Breast epithelium (tissue), 4 donors: ENCODE results near the gene CDC123. TPM values are rescaled to one million over a fixed set of nuclear protein-coding genes. Genes with fewer than 3 reads are reported as not detected.

Experiments used
- DNase-seq, 2 donors: peaks; one replicate each; pipeline ENCODE4 v3.0.0-alpha.2; 2019; ENCODE audit warnings: low spot score in 2 of 2
- H3K27ac ChIP-seq, 2 donors: fragments of 200-600 bp; sonication (generic) in 1 of 2; one replicate each; pipeline ENCODE4 v1.5.1; 2016 to 2019; ENCODE audit warnings: mild to moderate bottlenecking in 1 of 2
- H3K27me3 ChIP-seq, 2 donors: fragments of 200-600 bp; sonication (generic) in 1 of 2; one replicate each; pipeline versions ENCODE4 v1.5.1 to v1.6.0; 2017 to 2019; ENCODE audit warnings: control low read depth in 1 of 2, mild to moderate bottlenecking in 1 of 2
- H3K36me3 ChIP-seq: fragments of 200-600 bp; one replicate; pipeline ENCODE4 v1.5.1; 2019
- H3K4me1 ChIP-seq, 2 donors: fragments of 200-600 bp; sonication (generic); one replicate each; pipeline ENCODE4 v1.5.1; 2016 to 2019; ENCODE audit warnings: control low read depth in 1 of 2
- H3K4me3 ChIP-seq, 3 donors: fragments of 200-600 bp; sonication (generic); 1 replicate in 2 of 3; 2 replicates in 1 of 3; pipeline ENCODE4 v1.5.1; 2016 to 2019; ENCODE audit warnings: mild to moderate bottlenecking in 3 of 3, moderate library complexity in 2 of 3
- H3K9me3 ChIP-seq, 2 donors: fragments of 200-600 bp; sonication (generic) in 1 of 2; one replicate each; pipeline ENCODE4 v1.5.1; 2016 to 2019; ENCODE audit warnings: control low read depth in 1 of 2
- CTCF ChIP-seq, 3 donors: fragments of 450-650 bp; IDR thresholded peaks; one replicate each; pipeline ENCODE4 v1.5.1; 2016 to 2017; ENCODE audit warnings: antibody characterized with exemption in 3 of 3, mild to moderate bottlenecking in 3 of 3, moderate library complexity in 3 of 3
- POLR2A ChIP-seq: fragments of 450-650 bp; IDR thresholded peaks from one replicate; pipeline ENCODE4 v1.6.1; 2016; ENCODE audit warnings: antibody characterized with exemption, mild to moderate bottlenecking, moderate library complexity
- POLR2AphosphoS5 ChIP-seq, 3 donors: sonication (generic); formaldehyde crosslinking; IDR thresholded peaks; one replicate each; pipeline ENCODE4 v1.6.1; 2017; ENCODE audit warnings: antibody characterized with exemption in 3 of 3
- intact Hi-C: fragments of 100-400 bp; cut with DNase I; formaldehyde crosslinking; loops from one replicate; pipeline ENCODE4 v1.15.1; 2023; ENCODE audit warnings: low total_unique reads
- total RNA-seq, 3 donors: library from RNA; depleted of rRNA; stranded (reverse); fragments of >200 nt; gene quantifications; one replicate each; pipeline ENCODE4 v1.1.0, GENCODE V29; 2016

Gene CDC123
- total RNA-seq, 3 donors from 2014 or later = 61.6 to 87.5 (median 86.7) TPM

- H3K27me3 ChIP-seq = no peaks in the 10 kb centered on the region
- H3K36me3 ChIP-seq = peaks cover 5% of the 10 kb centered on the region
- no peak for DNase-seq
- intact Hi-C loops = no loop called here
- H3K9me3 ChIP-seq = no peaks in the 10 kb centered on the region
- H3K27ac ChIP-seq = no peak overlapping the region
- H3K4me3 ChIP-seq = no peak overlapping the region
- no peaks in the 10 kb centered on the region for H3K4me1 ChIP-seq
- TF ChIP-seq CTCF (IDR thresholded peaks at IDR 0.05) (no peak), POLR2A (no peak), POLR2AphosphoS5 (IDR thresholded peaks at IDR 0.05) (no peak)
Measured at GRCh38 chr10:12208460-12208859, 12.5 kb downstream of the CDC123 start.

GRCh38 chr10:12212454-12212853, 16.5 kb downstream of the CDC123 start:
- Histone ChIP-seq H3K4me1 (no peaks in the 10 kb centered on the region), H3K27me3 (no peaks in the 10 kb centered on the region), H3K27ac (no peak overlapping the region), H3K9me3 (no peaks in the 10 kb centered on the region), H3K36me3 (peaks cover 5% of the 10 kb centered on the region), H3K4me3 (no peak overlapping the region)
- no peak for TF ChIP-seq POLR2A
- TF ChIP-seq CTCF (IDR thresholded peaks at IDR 0.05) = no peak
- TF ChIP-seq POLR2AphosphoS5 (IDR thresholded peaks at IDR 0.05) = no peak
- no peak for DNase-seq
- intact Hi-C loops = no loop called here

- H3K27ac ChIP-seq = no peak overlapping the region
- DNase-seq = no peak
- H3K27me3 ChIP-seq = no peaks in the 10 kb centered on the region
- intact Hi-C loops = no loop called here
- TF ChIP-seq POLR2A (no peak), CTCF (IDR thresholded peaks at IDR 0.05) (no peak), POLR2AphosphoS5 (IDR thresholded peaks at IDR 0.05) (no peak)
- H3K4me3 ChIP-seq = no peak overlapping the region
- no peaks in the 10 kb centered on the region for H3K4me1 ChIP-seq
- peaks cover 9% of the 10 kb centered on the region for H3K36me3 ChIP-seq
- H3K9me3 ChIP-seq = no peaks in the 10 kb centered on the region
Measured at GRCh38 chr10:12213621-12214020, 17.6 kb downstream of the CDC123 start.

- Histone ChIP-seq H3K27ac (peak overlapping the region in 1 of 2 donors; percentile 19), H3K9me3 (no peaks in the 10 kb centered on the region), H3K4me1 (no peaks in the 10 kb centered on the region), H3K4me3 (no peak overlapping the region), H3K27me3 (no peaks in the 10 kb centered on the region), H3K36me3 (peaks cover 10% of the 10 kb centered on the region)
- DNase-seq = no peak
- TF ChIP-seq POLR2A = no peak
- intact Hi-C loops = no loop called here
Measured at GRCh38 chr10:12214093-12214492, 18.1 kb downstream of the CDC123 start.

GRCh38 chr10:12214763-12215218, 18.8 kb downstream of the CDC123 start:
- H3K4me1 ChIP-seq = no peaks in the 10 kb centered on the region
- intact Hi-C loops = no loop called here
- H3K27ac ChIP-seq = peak overlapping the region in 1 of 2 donors; percentile 19
- H3K4me3 ChIP-seq = peak overlapping the region in 1 of 3 donors; percentile 2
- no peak for DNase-seq
- no peaks in the 10 kb centered on the region for H3K27me3 ChIP-seq
- H3K9me3 ChIP-seq = no peaks in the 10 kb centered on the region
- no peak for TF ChIP-seq POLR2A
- TF ChIP-seq CTCF (IDR thresholded peaks at IDR 0.05) = peak; percentile 27 to 44 (median 44)
- TF ChIP-seq POLR2AphosphoS5 (IDR thresholded peaks at IDR 0.05) = no peak
- H3K36me3 ChIP-seq = peaks cover 10% of the 10 kb centered on the region

- no peaks in the 10 kb centered on the region for H3K4me1 ChIP-seq
Measured at GRCh38 chr10:12218991-12219390, 23.0 kb downstream of the CDC123 start.

More at GRCh38 chr10:12218991-12219390, 23.0 kb downstream of the CDC123 start:
- TF ChIP-seq POLR2A = no peak
- no peak for TF ChIP-seq POLR2AphosphoS5 (IDR thresholded peaks at IDR 0.05)
- no peak for TF ChIP-seq CTCF (IDR thresholded peaks at IDR 0.05)
- Histone ChIP-seq H3K27me3 (no peaks in the 10 kb centered on the region), H3K9me3 (no peaks in the 10 kb centered on the region), H3K27ac (no peak overlapping the region), H3K36me3 (peaks cover 5% of the 10 kb centered on the region), H3K4me3 (no peak overlapping the region)
- no peak for DNase-seq
- intact Hi-C loops = no loop called here
